ENCODE measurements around the gene CRY1. TPM values are rescaled to one million over a fixed set of nuclear protein-coding genes. Genes with fewer than 3 reads are reported as not detected.

CRY1 gene
- total RNA-seq, 1 donor from 2014 or later = 10.8 TPM

DNA sequence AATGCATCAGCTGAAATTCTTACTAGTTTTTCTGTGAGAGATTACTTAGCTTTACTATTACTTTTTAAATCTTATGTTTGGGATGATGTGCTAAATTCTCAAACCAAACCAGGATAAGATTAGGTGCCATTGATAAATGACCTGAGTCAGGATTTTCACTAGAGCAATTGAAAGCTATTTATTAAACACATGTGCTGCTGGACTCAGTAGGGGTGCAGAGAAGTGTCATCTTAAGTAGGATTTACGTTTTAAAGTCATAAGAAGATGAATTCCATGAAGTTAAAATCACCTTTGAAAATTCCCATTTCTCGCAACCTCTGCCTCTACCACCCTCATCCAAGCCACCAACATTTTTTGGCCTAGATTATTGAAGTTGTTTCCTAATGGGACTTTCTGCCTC, 128.8 kb downstream of the CRY1 start:
- no peak for FAIRE-seq
- H3K36me3 ChIP-seq (ENCODE audit: control insufficient read depth, insufficient read depth, low read length) = no peaks in the 10 kb centered on the region
- no peak overlapping the region for H3K4me3 ChIP-seq (ENCODE audit: low read depth, low read length)
- no peak for DNase-seq (ENCODE audit: low read depth)
- TF ChIP-seq, protein P1, sequence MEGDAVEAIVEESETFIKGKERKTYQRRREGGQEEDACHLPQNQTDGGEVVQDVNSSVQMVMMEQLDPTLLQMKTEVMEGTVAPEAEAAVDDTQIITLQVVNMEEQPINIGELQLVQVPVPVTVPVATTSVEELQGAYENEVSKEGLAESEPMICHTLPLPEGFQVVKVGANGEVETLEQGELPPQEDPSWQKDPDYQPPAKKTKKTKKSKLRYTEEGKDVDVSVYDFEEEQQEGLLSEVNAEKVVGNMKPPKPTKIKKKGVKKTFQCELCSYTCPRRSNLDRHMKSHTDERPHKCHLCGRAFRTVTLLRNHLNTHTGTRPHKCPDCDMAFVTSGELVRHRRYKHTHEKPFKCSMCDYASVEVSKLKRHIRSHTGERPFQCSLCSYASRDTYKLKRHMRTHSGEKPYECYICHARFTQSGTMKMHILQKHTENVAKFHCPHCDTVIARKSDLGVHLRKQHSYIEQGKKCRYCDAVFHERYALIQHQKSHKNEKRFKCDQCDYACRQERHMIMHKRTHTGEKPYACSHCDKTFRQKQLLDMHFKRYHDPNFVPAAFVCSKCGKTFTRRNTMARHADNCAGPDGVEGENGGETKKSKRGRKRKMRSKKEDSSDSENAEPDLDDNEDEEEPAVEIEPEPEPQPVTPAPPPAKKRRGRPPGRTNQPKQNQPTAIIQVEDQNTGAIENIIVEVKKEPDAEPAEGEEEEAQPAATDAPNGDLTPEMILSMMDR (IDR thresholded peaks at IDR 0.05; ENCODE audit: insufficient read depth, low read length, severe bottlenecking) = no peak
- no peaks in the 10 kb centered on the region for H3K27me3 ChIP-seq (ENCODE audit: control insufficient read depth, insufficient read depth, low read length)

DNA sequence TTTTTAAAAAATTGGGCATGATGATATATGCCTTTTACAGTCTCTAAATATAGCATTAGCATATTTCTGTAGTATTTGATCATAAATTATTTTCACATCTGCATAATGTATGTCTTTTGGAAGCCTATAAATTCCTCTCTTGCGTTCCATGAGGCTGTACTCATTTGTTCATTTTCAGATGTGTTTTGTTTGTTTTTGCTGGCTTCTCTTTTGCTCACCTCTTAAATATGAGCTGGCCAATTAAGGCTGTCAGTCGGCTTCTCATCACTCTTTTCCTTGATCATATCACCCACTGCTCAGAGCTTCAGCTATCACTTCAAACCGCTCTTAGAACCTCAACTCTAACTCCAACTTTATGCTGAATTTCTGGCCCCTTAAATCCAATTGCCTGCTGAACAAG, 131.1 kb downstream of the CRY1 start:
- TF ChIP-seq, protein P1 (IDR thresholded peaks at IDR 0.05; ENCODE audit: insufficient read depth, low read length, severe bottlenecking) = no peak
- FAIRE-seq (no peak), DNase-seq (ENCODE audit: low read depth) (no peak)
- Histone ChIP-seq H3K27me3 (ENCODE audit: control insufficient read depth, insufficient read depth, low read length) (no peaks in the 10 kb centered on the region), H3K36me3 (ENCODE audit: control insufficient read depth, insufficient read depth, low read length) (no peaks in the 10 kb centered on the region), H3K4me3 (ENCODE audit: low read depth, low read length) (no peak overlapping the region)

DNA sequence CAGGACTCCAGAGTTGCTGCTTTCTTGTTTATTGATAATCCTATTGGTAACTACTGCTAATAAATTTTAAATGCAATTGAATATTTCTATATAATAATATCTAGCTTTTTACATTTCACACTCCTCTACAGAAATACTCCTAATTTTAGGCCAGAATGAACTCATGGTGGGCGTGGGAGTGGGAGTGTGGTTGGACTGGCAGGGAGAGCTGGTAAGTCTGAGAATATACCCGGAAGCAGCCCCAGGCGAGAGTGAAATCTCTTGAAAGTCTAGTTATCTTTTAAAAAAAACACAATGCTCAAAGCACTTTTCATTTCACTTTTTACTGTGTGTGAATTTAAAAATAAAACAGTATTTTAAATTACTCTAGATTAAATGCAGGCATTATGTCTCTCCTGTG, 132.9 kb downstream of the CRY1 start:
- Histone ChIP-seq H3K4me3 (ENCODE audit: low read depth, low read length) (no peak overlapping the region), H3K27me3 (ENCODE audit: control insufficient read depth, insufficient read depth, low read length) (no peaks in the 10 kb centered on the region), H3K36me3 (ENCODE audit: control insufficient read depth, insufficient read depth, low read length) (no peaks in the 10 kb centered on the region)
- FAIRE-seq (no peak), DNase-seq (ENCODE audit: low read depth) (no peak)
- TF ChIP-seq, protein P1 (IDR thresholded peaks at IDR 0.05; ENCODE audit: insufficient read depth, low read length, severe bottlenecking) = no peak

DNA sequence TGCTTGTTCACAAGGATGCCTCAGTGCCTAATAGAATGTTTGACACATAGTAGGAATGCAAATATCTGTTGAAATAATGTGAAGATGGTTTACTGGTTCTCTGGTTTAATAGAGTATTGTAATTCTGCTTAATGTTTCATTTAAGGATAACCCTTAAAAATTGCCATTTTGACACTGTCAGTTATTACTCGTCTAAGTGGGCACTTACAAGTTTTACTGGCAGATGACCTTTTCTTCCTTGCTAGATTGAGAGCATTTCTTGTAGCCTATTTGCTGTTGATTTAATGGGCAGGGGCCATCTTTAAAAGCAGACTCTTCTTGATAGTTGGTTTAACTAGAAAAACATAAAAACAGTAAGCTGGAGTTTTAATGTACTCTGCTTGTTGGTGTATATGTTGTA, 135.8 kb downstream of the CRY1 start:
- no peaks in the 10 kb centered on the region for H3K27me3 ChIP-seq (ENCODE audit: control insufficient read depth, insufficient read depth, low read length)
- no peak for FAIRE-seq
- TF ChIP-seq, protein P1 (IDR thresholded peaks at IDR 0.05; ENCODE audit: insufficient read depth, low read length, severe bottlenecking) = no peak
- no peak for DNase-seq (ENCODE audit: low read depth)
- H3K4me3 ChIP-seq (ENCODE audit: low read depth, low read length) = peak overlapping the region; percentile 68
- no peaks in the 10 kb centered on the region for H3K36me3 ChIP-seq (ENCODE audit: control insufficient read depth, insufficient read depth, low read length)

DNA sequence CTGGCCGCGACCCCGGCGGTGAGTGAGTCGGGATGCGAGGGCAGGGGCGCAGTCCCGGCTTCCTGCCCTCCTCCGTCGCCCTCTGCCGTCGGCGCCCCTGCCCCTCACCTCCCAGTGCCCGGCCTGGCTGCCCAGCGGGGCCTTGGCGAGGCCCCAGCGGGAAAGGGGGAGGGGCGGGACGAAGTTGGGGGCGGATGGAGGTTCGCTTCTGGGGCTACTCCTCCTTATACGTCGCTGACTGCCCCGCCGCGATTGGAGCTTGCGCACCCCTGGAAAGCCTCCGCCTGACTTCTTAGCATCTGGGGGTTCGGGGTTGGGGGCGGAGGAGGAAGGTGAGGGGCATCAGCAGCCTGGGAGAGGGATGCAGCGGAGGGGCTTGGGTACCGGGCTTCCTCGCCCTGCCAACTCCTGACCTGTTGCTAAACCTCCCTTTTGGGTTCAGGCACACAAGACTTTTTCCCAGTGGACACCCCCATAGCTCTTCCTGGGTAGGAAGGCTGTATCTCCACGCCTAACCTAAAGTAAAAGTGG, 137.2 kb downstream of the CRY1 start:
- no peak for FAIRE-seq

More for the DNA sequence above, 137.2 kb downstream of the CRY1 start:
- DNase-seq (ENCODE audit: low read depth) = no peak
- TF ChIP-seq, protein P1 (IDR thresholded peaks at IDR 0.05; ENCODE audit: insufficient read depth, low read length, severe bottlenecking) = no peak
- Histone ChIP-seq H3K36me3 (ENCODE audit: control insufficient read depth, insufficient read depth, low read length) (no peaks in the 10 kb centered on the region), H3K4me3 (ENCODE audit: low read depth, low read length) (peak overlapping the region; percentile 68), H3K27me3 (ENCODE audit: control insufficient read depth, insufficient read depth, low read length) (no peaks in the 10 kb centered on the region)
